CD4-positive, alpha-beta T cell treated with Interleukin-2 at 100 ng/mL for 4 hours (primary cell): ENCODE measurements around the gene VPS54.
"Not testable (repeated sequence)": the region's sequence is repeated elsewhere in the genome, so short reads cannot be mapped to it uniquely, and the experiment has no call there.

Source experiments
- DNase-seq: peaks from one replicate; pipeline ENCODE4 v3.0.0-alpha.2; 2020; ENCODE audit warnings: low spot score

VPS54 gene

GRCh38 chr2:64021578-64021977 lies 2.4 kb upstream of the VPS54 start:
- DNase-seq: no peak

- no peak for DNase-seq
Measured at GRCh38 chr2:64019975-64020528, 824 bp upstream of the VPS54 start.

- DNase-seq: no peak
Measured at GRCh38 chr2:64018701-64019082, 536 bp downstream of the VPS54 start.

GRCh38 chr2:64017811-64018700 lies 1.2 kb downstream of the VPS54 start:
- no peak for DNase-seq

- no peak for DNase-seq
Measured at GRCh38 chr2:64015898-64016297, 3.3 kb downstream of the VPS54 start.

GRCh38 chr2:64015391-64015790 lies 3.8 kb downstream of the VPS54 start:
- no peak for DNase-seq

GRCh38 chr2:64014628-64015027 lies 4.6 kb downstream of the VPS54 start:
- no peak for DNase-seq

GRCh38 chr2:64013053-64013452 lies 6.2 kb downstream of the VPS54 start:
- DNase-seq: no peak

GRCh38 chr2:64012115-64012514 lies 7.1 kb downstream of the VPS54 start:
- DNase-seq: no peak

- DNase-seq: no peak
Measured at GRCh38 chr2:64008434-64009009, 10.7 kb downstream of the VPS54 start.

GRCh38 chr2:64007924-64008323 lies 11.3 kb downstream of the VPS54 start:
- no peak for DNase-seq

GRCh38 chr2:64005707-64006356 lies 13.4 kb downstream of the VPS54 start:
- no peak for DNase-seq

GRCh38 chr2:64003239-64003638 lies 16.0 kb downstream of the VPS54 start:
- no peak for DNase-seq

- no peak for DNase-seq
Measured at GRCh38 chr2:64001382-64002101, 17.7 kb downstream of the VPS54 start.

GRCh38 chr2:64000630-64001381 lies 18.4 kb downstream of the VPS54 start:
- DNase-seq: no peak

- no peak for DNase-seq
Measured at GRCh38 chr2:63999049-63999448, 20.2 kb downstream of the VPS54 start.

- DNase-seq: not testable (repeated sequence)
Measured at GRCh38 chr2:63996582-63997198, 22.5 kb downstream of the VPS54 start.

GRCh38 chr2:63994329-63995070 lies 24.7 kb downstream of the VPS54 start:
- not testable (repeated sequence) for DNase-seq

- no peak for DNase-seq
Measured at GRCh38 chr2:63993871-63994270, 25.4 kb downstream of the VPS54 start.

GRCh38 chr2:63993130-63993584 lies 26.1 kb downstream of the VPS54 start:
- not testable (repeated sequence) for DNase-seq
